Small intestine (tissue), 4 donors: ENCODE measurements around the gene GATD1. TPM values are rescaled to one million over a fixed set of nuclear protein-coding genes. Genes with fewer than 3 reads are reported as not detected.

Experiments used
- polyA plus RNA-seq, 4 donors: library from polyadenylated mRNA; stranded (reverse) in 3 of 4; unstranded in 1 of 4; fragments of 200-250 nt in 3 of 4; fragments of 120-200 nt in 1 of 4; gene quantifications; one replicate each; pipeline versions ENCODE4 v1.2.1 to v1.2.3, GENCODE V29; 2013
- donor health status: healthy with polysubstance abuse.
- donor health status: Bipolar disorder and iron deficiency.
- donor health status: healthy.

The GATD1 gene
- polyA plus RNA-seq, 4 donors = 12.2 to 55.6 (median 29.8) TPM

Other genes starting within 250 kb of the GATD1 start
- gene HRAS, start 241.9 kb downstream of the GATD1 start, polyA plus RNA-seq = 100 to 1,000 TPM in 2 of 4 donors, 10 to 100 TPM in 2; 23.6 to 142 (median 92.7) TPM
- 1 to 10 TPM in 2 of 4 donors, under 1 TPM in 2; 0.54 to 2.7 (median 1.0) TPM for gene LRRC56, start 240.0 kb downstream of the GATD1 start, polyA plus RNA-seq
- gene LMNTD2, start 216.7 kb downstream of the GATD1 start, polyA plus RNA-seq = 10 to 100 TPM in 2 of 4 donors, 1 to 10 TPM in 2; 4.7 to 26.4 (median 11.9) TPM
- 100 to 1,000 TPM in 2 of 4 donors, 10 to 100 TPM in 2; 49.1 to 174 (median 120) TPM for gene RASSF7, start 216.5 kb downstream of the GATD1 start, polyA plus RNA-seq
- gene PHRF1, start 201.0 kb downstream of the GATD1 start, polyA plus RNA-seq = 10 to 100 TPM; 14.6 to 43.3 (median 23.6) TPM
- gene IRF7, start 161.5 kb downstream of the GATD1 start, polyA plus RNA-seq = 100 to 1,000 TPM in 2 of 4 donors, 10 to 100 TPM in 2; 14.5 to 115 (median 73.1) TPM
- gene CDHR5, start 152.5 kb downstream of the GATD1 start, polyA plus RNA-seq = 1,000 to 10,000 TPM in 1 of 4 donors, 100 to 1,000 TPM in 3; 112 to 1,182 (median 936) TPM
- 100 to 1,000 TPM in 1 of 4 donors, 10 to 100 TPM in 2, 1 to 10 TPM in 1; 4.8 to 114 (median 22.3) TPM for gene SCT, start 150.3 kb downstream of the GATD1 start, polyA plus RNA-seq
- gene DRD4, start 140.2 kb downstream of the GATD1 start, polyA plus RNA-seq = 1 to 10 TPM in 2 of 4 donors, under 1 TPM in 2; 0.51 to 1.4 (median 1.1) TPM
- gene DEAF1, start 82.3 kb downstream of the GATD1 start, polyA plus RNA-seq = 10 to 100 TPM; 18.2 to 39.6 (median 29.4) TPM
- gene TMEM80, start 81.7 kb downstream of the GATD1 start, polyA plus RNA-seq = 10 to 100 TPM; 11.9 to 35.4 (median 21.2) TPM
- 1,000 to 10,000 TPM in 2 of 4 donors, 100 to 1,000 TPM in 1, 10 to 100 TPM in 1; 90.2 to 1,255 (median 670) TPM for gene EPS8L2, start 71.3 kb downstream of the GATD1 start, polyA plus RNA-seq
- 100 to 1,000 TPM in 3 of 4 donors, 10 to 100 TPM in 1; 97.9 to 188 (median 174) TPM for gene TALDO1, start 30.0 kb downstream of the GATD1 start, polyA plus RNA-seq
- gene CEND1, start 12.6 kb upstream of the GATD1 start, polyA plus RNA-seq = 1 to 10 TPM in 1 of 4 donors, under 1 TPM in 1, not detected in 2; 0.22 to 3.3 TPM
- 10 to 100 TPM; 10.5 to 21.9 (median 10.8) TPM for gene SLC25A22, start 20.8 kb upstream of the GATD1 start, polyA plus RNA-seq
- gene PIDD1, start 27.7 kb upstream of the GATD1 start, polyA plus RNA-seq = 10 to 100 TPM; 14.5 to 47.0 (median 28.6) TPM
- gene RPLP2, start 32.5 kb upstream of the GATD1 start, polyA plus RNA-seq = 1,000 to 10,000 TPM; 1,144 to 2,714 (median 1,335) TPM
- gene PNPLA2, start 41.4 kb upstream of the GATD1 start, polyA plus RNA-seq = 100 to 1,000 TPM in 3 of 4 donors, 10 to 100 TPM in 1; 66.2 to 250 (median 162) TPM
- gene CRACR2B, start 50.4 kb upstream of the GATD1 start, polyA plus RNA-seq = 10 to 100 TPM; 38.7 to 88.8 (median 65.2) TPM
- 100 to 1,000 TPM; 187 to 359 (median 284) TPM for gene CD151, start 55.5 kb upstream of the GATD1 start, polyA plus RNA-seq
- 100 to 1,000 TPM in 3 of 4 donors, 10 to 100 TPM in 1; 82.9 to 140 (median 132) TPM for gene POLR2L, start 65.0 kb upstream of the GATD1 start, polyA plus RNA-seq
- 10 to 100 TPM in 2 of 4 donors, 1 to 10 TPM in 2; 5.1 to 53.3 (median 10.2) TPM for gene TSPAN4, start 65.4 kb upstream of the GATD1 start, polyA plus RNA-seq
- gene CHID1, start 133.3 kb upstream of the GATD1 start, polyA plus RNA-seq = 10 to 100 TPM; 13.6 to 94.4 (median 42.1) TPM
- gene AP2A2, start 148.4 kb upstream of the GATD1 start, polyA plus RNA-seq = 10 to 100 TPM; 30.5 to 67.3 (median 45.0) TPM